Stimulated activated CD4-positive, alpha-beta T cell treated with anti-CD3 and anti-CD28 coated beads, Interleukin-15, amount 100 ng/mL, for 24 hours (primary cell): ENCODE data around the gene RPRML.
"Not testable (repeated sequence)": the region's sequence is repeated elsewhere in the genome, so short reads cannot be mapped to it uniquely, and the experiment has no call there.

Source experiments
- DNase-seq: peaks from one replicate; pipeline ENCODE4 v3.0.0-alpha.2; 2020

Gene RPRML

GRCh38 chr17:46979147-46979863 is at the start of gene RPRML:
TSS of gene RPRML (minus strand) at chr17:46979253. CDS start at chr17:46979007, 246 bp downstream.
- DNase-seq = peak; percentile 71

DNA sequence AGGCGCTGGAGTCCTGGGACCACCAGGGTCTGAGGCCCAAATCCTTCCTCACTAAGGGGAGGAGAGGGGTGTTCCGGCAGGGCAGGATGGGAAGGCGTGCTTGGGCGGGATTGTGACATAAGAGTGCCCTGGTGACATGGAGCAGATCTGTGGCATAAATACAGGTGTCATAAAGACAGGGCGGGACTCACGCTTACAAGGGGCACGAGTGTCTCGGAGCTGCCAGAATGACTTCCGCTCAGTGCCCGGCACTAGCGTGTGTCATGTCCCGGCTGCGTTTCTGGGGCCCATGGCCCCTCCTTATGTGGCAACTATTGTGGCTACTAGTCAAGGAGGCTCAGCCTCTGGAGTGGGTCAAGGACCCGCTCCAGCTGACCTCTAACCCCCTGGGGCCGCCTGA is 37.9 kb upstream of the RPRML start:
- not testable (repeated sequence) for DNase-seq

DNA sequence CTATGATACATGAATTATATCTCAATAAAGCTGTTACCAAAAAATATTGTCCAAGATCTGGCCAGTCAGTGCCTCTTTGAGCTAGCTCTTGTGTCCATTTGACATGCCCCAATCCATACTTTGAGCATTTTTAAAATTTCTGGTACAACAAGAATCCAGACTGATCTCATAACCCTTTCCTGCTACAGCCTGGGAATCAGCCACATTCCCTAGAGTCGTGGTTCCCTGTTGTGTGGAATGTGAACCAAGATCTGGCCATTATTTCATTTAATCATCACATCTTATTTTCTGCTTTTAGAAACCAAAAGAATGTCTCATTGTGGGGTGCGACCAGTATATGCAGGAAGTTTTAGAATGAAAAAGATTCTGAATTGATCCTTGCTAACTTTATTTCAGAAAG is 34.3 kb upstream of the RPRML start:
- no peak for DNase-seq

DNA sequence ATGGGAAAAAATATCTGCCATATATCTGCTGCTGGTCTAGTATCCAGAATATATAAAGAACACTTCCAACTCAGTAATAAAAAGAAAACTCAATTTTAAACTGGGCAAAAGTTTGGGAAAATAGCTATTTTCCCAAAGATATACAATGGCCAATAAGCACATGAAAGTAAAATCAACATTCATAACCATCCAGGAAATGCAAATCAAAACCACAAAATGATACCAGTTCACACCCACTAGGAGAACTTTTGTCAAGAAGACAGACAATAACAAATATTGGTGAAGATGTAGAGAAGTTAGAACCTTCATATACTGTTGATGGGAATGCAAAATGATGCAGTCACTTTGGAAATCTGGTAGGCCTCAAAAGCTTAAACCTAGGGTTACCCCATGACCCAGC is 33.4 kb upstream of the RPRML start:
- no peak for DNase-seq

- no peak for DNase-seq
Measured at GRCh38 chr17:47009759-47010594, 30.9 kb upstream of the RPRML start.

DNA sequence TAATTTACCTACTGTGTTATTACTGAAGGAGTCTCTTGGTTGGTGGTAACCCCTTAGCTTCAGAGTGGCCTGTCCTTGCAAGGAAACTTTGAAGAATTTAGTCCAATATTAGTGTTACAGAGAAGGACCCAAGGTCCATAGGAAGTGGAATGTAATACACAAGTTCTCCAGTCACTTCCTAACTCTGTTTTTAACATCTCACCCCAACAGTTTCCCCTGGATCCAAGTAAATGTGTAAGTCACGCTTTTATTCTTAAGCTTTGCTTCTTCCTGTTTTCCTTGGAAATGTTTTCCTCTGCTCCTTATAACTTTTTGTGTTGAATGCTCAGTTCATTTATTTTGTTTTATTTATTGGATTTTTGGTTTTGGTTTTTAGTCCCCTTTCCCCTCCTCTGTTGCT is 25.9 kb upstream of the RPRML start:
- no peak for DNase-seq

- not testable (repeated sequence) for DNase-seq
Measured at GRCh38 chr17:47003864-47004263, 24.8 kb upstream of the RPRML start.

DNA sequence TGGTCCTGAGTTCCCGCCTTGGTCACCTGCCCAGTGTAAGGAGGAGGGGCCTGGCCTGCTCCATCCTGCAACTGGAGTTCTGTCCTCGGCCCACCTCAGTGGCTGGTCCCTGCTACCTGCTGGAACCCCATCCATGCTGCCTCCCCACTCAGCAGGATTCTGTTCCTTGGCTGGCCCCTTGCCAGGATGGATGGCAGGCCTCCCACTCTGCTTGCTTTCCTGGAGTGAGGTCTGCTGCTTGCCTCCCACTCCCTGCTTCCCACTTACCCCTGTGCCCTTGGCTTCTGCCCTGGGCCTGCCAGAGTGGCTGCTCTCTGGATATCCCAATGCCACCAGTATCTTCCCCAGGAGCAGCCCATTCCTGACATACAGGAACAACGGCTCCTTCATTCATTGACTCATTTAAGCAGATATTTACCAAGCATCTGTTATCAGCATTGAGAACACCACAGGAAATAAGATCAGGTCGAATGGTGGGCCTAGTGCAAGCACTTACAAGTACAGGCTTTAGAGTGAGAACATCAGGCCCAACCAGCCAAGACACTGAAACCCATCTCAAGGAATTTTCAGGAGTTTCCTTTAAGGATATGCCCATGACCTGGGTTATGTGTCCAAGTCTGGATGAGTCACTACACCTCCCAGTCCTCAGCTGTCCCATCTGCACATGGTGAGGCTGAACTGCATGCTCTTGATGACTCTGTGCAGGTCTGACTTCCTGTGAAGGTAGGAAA is 17.0 kb upstream of the RPRML start:
- DNase-seq = no peak

DNA sequence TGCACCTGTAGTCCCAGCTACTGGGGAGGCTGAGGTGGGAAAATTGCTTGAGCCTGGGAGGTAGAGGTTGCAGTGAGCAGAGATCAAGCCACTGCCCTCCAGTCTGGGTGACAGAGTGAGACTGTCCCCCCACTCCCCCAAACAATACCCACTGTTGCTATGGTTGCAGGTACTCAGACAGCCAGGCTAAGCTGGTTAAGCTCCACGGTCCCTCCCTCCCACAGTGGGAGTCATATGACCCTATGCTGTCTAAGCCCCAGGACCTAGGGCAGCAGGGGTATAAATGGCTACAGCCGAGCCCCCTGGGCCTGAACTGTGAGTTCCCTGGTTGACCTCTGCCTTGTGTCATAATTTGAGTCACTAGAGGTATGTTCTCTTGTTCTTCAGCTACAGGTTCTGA is 15.9 kb upstream of the RPRML start:
- DNase-seq = no peak

GRCh38 chr17:46991617-46992016 is 12.6 kb upstream of the RPRML start:
- no peak for DNase-seq

DNA sequence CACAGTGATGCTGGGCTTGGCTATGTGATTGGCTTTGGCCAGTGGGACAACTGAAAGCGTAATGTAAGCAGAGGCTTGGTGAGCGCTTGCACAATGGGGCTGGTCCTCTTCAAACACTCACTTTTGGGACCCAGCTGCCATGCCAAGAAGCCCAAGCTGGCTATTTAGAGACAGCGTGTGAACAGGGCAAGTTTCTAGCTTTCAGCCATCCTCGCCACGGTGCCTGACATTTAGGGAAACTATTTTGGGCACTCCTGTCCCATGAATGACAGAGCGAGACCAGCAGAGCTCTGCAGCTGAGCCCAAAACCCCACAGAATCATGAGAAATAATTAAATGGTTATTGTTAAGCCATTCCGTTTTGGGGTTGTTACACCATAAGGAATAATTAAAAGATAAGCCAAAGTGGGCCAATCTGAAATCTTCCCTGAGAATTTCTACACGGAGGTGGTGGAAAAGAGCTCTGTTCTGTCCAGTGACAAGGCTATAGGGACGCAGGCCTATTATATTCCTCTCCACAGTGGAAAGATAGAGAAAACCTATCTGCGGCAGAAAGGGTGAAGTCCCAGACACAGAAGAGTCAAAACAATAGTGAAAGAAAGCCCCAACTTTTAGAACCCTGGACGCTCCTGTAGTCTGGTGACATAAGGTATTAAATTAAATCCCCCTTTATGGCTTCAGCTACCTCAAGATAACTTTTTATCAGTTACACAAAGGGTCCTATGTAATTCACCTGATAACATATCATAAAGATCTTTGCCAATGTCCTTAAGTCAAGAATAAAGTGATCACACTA is 10.8 kb upstream of the RPRML start:
- no peak for DNase-seq

- DNase-seq = not testable (repeated sequence)
Measured at GRCh38 chr17:46987927-46988326, 8.9 kb upstream of the RPRML start.

DNA sequence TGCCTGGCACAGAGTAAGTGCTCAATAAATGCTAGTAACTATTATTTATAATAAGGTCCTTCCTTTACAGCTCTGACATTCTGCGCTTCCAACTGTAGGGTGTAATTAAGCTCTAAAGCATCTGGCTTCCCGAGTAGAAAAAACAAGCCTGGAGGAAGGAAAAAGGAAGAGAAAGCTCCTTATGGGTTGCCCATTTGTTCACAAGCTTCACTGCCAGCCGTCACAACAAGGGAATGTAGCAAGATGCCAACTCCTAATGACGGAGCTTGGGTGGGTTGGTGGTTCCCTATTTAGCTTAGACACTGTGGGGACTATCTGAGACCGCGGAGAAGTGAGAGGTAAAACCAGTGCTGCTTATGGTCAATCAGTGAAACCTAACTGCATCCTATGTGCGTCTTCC is 7.3 kb upstream of the RPRML start:
- no peak for DNase-seq

- no peak for DNase-seq
Measured at GRCh38 chr17:46984892-46985291, 5.8 kb upstream of the RPRML start.

DNA sequence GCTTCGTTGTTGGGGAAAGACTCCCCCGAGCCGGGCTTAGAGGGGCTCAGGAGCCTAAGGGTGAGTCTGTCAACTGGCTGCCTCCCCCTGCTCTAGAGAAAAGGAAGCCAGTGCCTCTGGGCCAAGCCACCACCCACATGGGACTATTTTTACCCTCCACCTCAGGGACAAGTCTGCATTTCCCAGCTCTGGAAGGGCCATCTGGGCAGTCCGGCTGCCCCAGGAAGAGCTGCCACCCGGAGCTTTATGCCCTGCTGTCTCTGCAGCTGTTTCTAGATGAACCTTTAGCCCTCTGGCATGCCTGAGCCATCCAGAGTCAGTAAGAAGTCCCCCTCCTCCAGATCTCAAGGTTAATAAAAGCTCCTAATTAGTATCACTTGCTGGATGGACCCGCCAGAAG is 5.3 kb upstream of the RPRML start:
- DNase-seq = no peak

DNA sequence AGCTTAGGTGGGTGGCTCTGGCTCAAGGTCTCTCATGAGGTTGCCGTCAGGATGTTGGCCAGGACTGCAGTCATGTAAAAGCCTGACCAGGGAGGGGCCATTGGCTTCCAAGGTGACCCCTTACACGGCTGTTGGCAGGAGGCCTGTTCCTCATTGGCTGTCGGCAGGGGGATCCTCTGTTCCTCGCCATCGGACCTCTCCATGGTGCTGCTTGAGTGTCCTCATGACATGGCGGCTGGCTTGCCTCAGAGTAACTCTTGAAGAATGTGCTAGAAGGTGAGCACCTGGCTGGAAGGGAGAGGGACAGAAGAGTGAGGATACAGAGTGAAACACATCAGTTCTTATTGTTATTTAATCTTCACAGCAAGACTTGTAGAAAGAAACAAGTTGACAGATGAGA is 4.7 kb upstream of the RPRML start:
- DNase-seq = no peak

GRCh38 chr17:46982577-46982976 is 3.5 kb upstream of the RPRML start:
- no peak for DNase-seq

GRCh38 chr17:46978489-46979146 is 435 bp downstream of the RPRML start:
- DNase-seq = peak; percentile 33

GRCh38 chr17:46977750-46978488 is 1.1 kb downstream of the RPRML start:
- DNase-seq = no peak

GRCh38 chr17:46977348-46977747 is 1.7 kb downstream of the RPRML start:
- peak; percentile 10 for DNase-seq

DNA sequence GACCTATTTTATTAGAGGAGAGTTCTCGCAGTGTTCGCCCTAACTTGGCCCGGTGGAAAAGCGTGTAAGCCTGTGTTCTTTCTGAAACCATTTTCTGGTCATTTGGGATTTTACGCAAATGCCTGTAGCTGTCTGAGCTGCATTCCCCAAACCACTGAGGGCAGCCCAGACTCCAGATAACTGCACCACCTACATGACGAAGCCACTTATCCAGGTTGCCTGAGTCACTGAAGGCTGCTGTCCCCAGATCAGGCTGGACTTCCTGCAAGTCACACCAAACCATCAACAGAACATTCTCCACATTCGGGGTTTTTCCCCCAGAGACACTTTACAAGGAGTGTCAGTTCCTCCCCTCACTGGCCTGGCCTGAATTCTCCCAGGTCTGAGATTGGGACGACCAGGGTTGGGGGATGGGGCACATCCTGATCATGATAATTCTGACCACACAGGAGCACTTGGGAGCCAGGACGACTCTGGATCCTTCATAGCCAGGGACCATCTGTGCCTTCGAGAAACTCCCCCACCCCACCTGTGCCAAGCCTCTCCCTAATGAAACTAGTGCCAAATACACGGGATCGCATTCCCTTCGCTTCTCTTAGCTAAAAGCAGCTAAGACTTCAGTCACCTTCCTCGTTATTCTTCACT is 2.3 kb downstream of the RPRML start:
- no peak for DNase-seq
